A673 (cell line): ENCODE results near the gene RASAL2.

Experiments
- CTCF ChIP-seq: fragments of 300-800, 200-600 bp; sonication (generic); conservative IDR thresholded peaks from 2 replicates; pipeline ENCODE4 v1.5.1; 2017; ENCODE audit warnings: low read depth, mild to moderate bottlenecking, antibody characterized with exemption, low read length, moderate library complexity, mixed read lengths
- EZH2 ChIP-seq: fragments of 200-600 bp; sonication (generic); IDR thresholded peaks from 2 replicates; pipeline ENCODE4 v1.6.1; 2017; ENCODE audit warnings: borderline replicate concordance, low read depth, mild to moderate bottlenecking, mixed read lengths, antibody characterized with exemption, low read length; ENCODE audit not compliant: poor library complexity, severe bottlenecking

GRCh38 chr1:178465011-178465410, 371.1 kb downstream of the RASAL2 start:
- TF ChIP-seq CTCF (no peak), EZH2 (no peak)
